GM20431 (cell line): Measurements from ENCODE around the gene FARP2.
"Not testable (repeated sequence)": the region's sequence is repeated elsewhere in the genome, so short reads cannot be mapped to it uniquely, and the experiment has no call there.

Source experiments
- in situ Hi-C: fragments of 300-500 bp; cut with MseI, MboI; formaldehyde crosslinking; loops from one replicate; pipeline ENCODE4 v1.15.0; 2020; ENCODE audit warnings: low sequenced_read_pairs; ENCODE audit not compliant: unreplicated experiment

Gene FARP2

GRCh38 chr2:241443486-241444223 is 87.6 kb downstream of the FARP2 start:
- in situ Hi-C loops: no loop called here

GRCh38 chr2:241445426-241445825 is 89.3 kb downstream of the FARP2 start:
- in situ Hi-C loops: no loop called here

DNA sequence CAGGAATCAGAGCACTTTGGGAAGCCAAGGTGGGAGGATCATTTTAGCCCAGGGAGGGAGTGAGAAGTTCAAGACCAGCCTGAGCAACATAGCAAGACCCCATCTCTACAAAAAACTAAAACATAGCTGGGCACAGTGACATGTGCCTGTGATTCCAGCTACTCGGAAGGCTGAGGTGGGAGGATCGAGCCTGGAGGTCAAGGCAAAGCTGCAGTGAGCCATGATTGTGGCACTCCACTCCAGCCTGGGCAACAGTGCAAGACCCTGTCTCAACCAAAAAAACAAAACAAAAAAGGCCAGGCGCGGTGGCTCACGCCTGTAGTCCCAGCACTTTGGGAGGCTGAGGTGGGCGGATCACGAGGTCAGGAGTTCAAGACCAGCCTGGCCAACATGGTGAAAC is 94.0 kb downstream of the FARP2 start:
- in situ Hi-C loops: not testable (repeated sequence)

- in situ Hi-C loops: no loop called here
These were observed 95.9 kb downstream of the FARP2 start for GRCh38 chr2:241451840-241452506.

GRCh38 chr2:241453919-241454318 is 97.8 kb downstream of the FARP2 start:
- in situ Hi-C loops: not testable (repeated sequence)

DNA sequence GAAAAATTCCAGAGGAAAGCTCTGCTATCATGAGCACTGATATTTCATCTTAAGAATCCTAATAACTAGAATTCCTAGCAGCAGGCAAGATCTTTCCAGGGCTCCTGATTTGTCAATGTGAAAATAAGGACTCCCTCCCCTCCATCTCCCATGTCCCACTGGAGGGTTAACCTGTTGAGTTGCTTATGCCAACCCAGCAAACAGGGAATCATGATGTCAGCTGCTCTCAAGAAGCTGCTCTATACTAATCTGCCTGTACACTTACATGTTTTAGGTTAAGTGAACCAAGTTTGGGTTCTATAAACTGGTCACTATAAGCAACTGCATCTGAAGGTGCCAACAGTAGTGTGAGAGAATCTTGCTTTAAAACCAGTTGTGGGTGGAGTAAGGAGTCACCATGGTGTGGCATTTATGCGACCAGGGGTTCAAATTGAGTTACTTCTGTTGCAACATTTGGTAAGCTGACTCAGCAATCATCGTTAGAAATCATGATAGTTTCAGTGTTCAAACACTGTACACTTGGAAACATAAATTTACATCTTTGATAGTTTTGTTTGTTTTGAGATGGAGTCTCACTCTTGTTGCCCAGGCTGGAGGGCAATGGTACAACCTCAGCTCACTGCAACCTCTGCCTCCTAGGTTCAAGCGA is 98.9 kb downstream of the FARP2 start:
- in situ Hi-C loops: no loop called here

DNA sequence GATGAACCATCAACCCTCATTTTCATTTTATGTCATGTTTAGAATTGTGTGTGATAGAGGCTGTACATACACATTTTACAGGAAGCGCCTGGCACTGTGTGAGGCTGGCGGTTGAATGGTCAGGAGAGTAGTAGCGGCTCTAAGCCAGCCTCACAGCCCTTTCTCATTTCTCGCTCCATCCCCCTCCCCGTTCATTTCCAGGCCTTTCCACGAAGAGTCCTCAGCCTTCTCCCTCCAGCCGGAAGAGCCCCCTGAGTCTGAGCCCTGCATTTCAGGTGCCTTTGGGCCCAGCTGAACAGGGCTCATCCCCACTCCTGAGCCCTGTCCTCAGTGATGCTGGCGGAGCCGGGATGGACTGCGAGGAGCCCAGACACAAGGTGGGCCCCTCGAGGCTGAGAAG is 100.5 kb downstream of the FARP2 start:
- in situ Hi-C loops: no loop called here

DNA sequence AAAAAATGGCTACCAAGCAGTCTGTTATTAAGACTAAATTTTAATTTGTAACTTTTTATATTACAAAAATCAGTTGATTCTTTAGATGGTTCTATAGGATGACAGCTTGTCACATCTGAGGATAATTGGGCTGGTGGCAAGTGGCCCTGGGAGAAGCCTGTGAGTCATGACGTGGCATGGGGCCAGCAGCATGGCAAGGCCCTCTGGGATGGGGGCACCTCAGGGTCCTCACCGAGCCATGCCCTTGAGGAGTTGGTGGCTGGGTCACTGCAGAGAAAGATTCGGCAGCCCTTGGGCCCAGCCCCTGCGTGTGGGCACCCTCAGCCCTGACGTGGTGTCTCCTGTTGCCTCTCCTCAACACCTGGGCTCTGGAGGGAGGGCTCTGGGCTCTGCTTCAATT is 102.6 kb downstream of the FARP2 start:
- in situ Hi-C loops: no loop called here

DNA sequence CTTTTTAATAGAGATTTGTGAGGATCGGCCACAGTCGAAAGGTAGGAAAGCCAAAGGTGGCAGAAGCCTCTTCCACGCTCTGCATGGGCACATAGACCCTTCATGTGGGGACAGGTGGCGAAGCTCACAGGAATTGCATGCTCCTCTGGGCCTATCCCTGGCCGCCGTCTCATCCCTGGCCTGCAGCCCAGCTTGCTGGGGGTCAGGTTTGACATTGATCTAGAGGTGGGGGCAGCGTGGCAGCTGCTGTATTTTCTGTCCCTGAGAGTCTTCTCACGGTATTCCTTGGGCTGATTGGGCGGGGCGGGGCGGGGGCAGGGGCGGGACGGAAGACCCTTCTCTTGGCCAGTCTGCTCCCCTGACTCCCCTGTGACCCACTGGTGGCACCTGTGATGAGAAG is 103.4 kb downstream of the FARP2 start:
- in situ Hi-C loops: no loop called here

DNA sequence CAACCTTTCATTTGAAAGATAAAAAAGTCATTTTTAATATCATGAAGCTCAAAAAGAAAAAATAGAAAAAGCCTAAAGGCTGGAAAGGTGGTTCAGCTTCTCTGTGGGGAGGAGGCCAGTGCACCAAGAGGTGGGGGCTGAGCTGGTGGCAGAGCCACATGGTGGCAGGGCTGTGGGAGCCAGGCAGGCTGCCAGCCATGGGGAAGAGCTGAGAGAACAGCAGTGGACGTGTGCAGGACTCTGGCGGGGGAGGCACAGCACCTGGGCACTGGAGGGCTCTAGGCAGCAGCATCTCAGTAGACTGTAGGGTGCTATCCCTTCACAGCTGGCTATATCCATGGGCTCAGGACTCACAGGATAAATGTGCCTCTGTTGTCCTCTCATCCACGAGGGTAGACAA is 104.5 kb downstream of the FARP2 start:
- in situ Hi-C loops: no loop called here

DNA sequence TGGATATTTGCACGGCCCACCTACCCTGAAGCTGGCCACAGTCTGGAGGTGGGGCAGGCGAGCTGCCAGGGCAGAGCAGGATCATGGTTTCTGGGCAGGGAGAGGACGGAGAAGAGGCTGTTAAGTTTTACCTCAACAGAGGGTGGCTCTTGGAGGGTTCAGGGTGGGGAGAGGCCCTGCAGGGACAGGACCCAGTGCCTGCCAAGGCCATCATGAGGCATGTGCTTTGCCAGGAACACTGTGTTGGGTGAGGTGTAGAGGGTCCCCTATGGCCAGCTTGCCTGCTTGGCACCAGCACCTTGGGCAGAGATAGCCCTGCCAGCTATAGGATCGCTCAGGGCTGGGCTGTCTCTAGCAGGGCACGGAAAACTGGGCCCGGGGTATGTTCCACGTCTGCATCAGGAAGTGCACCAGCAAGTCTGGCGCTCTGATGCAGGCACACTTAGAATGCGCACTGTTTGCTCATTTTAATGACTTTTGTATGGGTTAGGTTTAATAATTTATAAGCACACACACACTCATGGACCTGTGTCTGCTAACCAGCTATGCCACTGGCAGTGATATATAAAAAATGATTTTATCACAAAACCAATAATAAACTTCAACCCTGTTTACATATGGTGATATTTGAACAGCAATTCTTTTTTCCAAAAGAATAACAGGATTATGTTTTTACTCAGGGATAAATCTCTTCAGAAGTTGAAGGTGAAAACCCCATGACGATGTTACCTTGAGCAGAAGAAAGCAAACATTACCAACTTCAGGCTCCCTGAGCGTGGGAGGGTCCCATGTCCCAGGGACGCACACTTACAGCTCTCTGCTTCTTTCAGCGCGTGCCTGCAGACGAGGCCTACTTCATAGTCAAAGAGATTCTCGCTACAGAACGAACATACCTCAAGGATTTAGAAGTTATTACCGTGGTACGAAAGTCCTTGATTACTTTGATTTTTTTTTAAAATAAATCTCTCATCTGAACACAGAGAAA is 105.9 kb downstream of the FARP2 start:
- in situ Hi-C loops: no loop called here

DNA sequence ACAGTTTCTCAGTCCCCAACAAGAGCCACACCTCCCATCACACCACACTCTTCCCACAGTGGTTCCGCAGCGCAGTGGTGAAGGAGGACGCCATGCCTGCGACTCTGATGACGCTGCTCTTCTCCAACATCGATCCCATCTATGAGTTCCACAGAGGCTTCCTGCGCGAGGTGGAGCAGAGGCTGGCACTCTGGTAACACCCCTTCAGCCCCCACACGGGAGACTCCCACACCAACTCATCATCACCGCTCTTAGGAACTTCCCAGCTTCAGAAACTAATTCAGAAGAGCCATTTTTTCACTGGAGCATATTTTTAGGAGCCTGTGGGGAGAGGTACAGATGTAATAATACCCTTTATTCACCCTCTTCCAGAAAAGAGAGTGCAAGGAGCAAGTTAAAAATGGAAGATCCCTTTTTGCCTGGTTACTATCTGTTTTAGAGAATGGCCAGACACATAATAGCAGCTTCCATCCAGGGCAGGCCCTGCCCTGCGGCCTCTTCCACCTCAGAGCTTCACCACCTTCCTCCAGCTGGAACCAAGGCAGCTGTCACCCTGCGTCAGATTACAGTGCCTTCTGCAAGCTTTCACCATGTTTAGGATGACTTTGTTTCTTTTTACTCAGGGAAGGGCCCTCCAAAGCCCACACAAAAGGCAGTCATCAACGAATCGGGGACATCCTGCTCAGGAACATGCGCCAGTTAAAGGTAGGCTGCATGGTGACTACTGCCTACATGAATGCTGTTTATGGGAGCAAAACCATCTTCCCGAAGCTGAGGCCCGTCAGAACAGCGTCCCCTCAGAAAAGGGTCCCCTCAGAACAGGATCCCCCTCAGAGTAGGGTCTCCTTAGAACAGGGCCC is 107.4 kb downstream of the FARP2 start:
- in situ Hi-C loops: no loop called here

DNA sequence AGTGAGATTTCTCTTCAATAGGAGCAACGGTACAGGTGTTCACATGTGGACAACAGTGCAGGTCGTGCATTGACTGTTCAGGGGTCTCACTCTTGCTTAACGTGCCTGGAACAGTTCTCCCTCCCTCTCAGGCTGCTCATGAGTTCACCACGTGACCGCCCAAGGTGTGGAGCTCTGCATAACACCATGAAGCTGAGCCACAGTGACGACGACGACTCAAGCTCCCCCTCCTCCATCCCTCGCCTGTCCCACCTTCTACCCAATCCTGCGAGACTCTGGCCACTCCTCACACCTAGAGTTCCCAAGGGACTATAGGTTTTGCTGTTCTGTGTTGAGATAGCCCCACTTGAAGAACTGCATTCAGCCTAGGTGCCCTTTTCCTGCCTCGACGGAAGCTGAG is 109.5 kb downstream of the FARP2 start:
- in situ Hi-C loops: no loop called here

GRCh38 chr2:241466230-241466629 is 110.1 kb downstream of the FARP2 start:
- in situ Hi-C loops: no loop called here

DNA sequence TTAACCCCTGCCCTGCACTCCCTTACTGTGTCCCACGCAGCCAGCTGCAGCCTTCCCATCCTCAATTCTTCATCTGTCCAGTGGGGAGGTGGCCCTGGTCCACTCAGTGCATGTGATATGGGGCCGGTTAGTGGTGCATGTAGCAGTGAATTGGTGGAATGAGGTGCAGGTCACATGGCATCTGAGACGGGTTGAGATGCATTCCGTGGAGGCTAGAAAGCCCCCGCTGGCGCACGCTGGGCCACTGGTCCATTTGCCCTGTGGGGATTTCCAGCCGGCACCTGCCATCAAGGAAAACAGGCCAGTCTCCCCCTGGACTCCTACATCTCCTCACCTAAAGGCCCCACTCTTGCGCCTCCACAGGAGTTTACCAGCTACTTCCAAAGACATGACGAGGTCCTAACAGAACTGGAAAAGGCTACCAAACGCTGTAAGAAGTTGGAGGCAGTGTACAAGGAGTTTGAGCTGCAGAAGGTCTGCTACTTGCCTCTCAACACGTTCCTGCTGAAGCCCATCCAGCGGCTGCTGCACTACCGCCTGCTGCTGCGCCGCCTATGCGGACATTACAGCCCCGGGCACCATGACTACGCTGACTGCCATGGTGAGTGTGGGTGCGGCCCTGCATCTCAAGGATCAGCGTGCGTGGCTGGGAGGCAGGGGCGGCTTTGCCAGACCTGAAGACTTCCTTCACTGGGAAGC is 111.8 kb downstream of the FARP2 start:
- in situ Hi-C loops: no loop called here

DNA sequence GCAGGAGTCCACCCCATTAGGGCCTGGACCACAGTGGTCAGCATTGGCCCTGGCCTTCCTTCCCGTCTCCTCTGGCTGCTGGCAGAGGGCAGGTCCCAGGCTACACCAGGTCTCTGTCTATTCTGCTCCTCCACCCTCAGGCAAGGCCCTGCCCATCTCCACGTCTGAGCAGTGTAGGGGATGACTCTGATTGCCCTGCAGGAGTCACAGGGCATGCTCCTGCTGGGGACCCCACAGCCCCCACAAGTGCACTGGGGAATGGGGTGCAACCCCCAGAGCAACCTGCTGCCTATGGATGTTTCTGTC is 112.3 kb downstream of the FARP2 start:
- in situ Hi-C loops: no loop called here

GRCh38 chr2:241469746-241470145 is 113.7 kb downstream of the FARP2 start:
- in situ Hi-C loops: no loop called here

DNA sequence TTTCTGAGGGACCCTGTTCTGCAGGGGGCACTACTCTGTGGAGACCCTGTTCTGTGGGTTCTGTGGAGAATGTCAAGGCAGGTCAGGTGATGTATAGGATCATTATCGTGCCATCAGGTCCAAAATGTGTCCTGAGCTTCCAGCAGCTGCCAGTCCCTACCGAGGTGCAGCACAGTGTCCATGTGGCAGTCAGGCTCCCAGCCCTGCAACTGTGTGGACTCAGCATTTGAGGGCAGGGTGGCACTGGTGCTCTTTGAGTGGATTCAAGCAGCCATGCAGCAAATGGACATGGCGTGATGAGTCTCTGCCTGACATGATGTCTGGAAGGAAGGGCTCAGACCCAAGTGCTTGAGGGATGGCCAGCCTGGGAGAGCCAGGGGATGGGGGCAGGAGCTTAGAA is 117.3 kb downstream of the FARP2 start:
- in situ Hi-C loops: no loop called here

- in situ Hi-C loops: no loop called here
These were observed 119.2 kb downstream of the FARP2 start for GRCh38 chr2:241475267-241475666.
